GM12891 (cell line): ENCODE data around the gene KISS1.

Experiments used
- DNase-seq: peaks from one replicate; pipeline ENCODE4 v3.0.0; 2011; ENCODE audit warnings: low spot score; ENCODE audit not compliant: insufficient read length
- FAIRE-seq: peaks from 2 replicates; lab custom pipeline; 2011; peaks lifted over from hg19 to GRCh38; lab: Jason Lieb, UNC
- PAX5 ChIP-seq: IDR thresholded peaks from 2 replicates; pipeline ENCODE4 v1.6.1; 2011; ENCODE audit warnings: low read length, moderate library complexity, mild to moderate bottlenecking; ENCODE audit not compliant: insufficient read depth, severe bottlenecking
- POLR2A ChIP-seq: IDR thresholded peaks from 2 replicates; pipeline ENCODE4 v1.6.1; 2011; ENCODE audit warnings: low read depth, low read length, control low read depth
- POLR2AphosphoS5 ChIP-seq: IDR thresholded peaks from 2 replicates; pipeline ENCODE4 v1.6.1; 2011; ENCODE audit warnings: low read depth, low read length, control low read depth
- POU2F2 ChIP-seq: IDR thresholded peaks from 2 replicates; pipeline ENCODE4 v1.6.1; 2011; ENCODE audit warnings: low read depth, mild to moderate bottlenecking, control low read depth, low read length, moderate library complexity
- SPI1 ChIP-seq: IDR thresholded peaks from 2 replicates; pipeline ENCODE4 v1.6.1; 2011; ENCODE audit warnings: low read depth, low read length, control low read depth
- TAF1 ChIP-seq: IDR thresholded peaks from 2 replicates; pipeline ENCODE4 v1.6.1; 2011; ENCODE audit warnings: low read depth, low read length, control low read depth

KISS1 gene

DNA sequence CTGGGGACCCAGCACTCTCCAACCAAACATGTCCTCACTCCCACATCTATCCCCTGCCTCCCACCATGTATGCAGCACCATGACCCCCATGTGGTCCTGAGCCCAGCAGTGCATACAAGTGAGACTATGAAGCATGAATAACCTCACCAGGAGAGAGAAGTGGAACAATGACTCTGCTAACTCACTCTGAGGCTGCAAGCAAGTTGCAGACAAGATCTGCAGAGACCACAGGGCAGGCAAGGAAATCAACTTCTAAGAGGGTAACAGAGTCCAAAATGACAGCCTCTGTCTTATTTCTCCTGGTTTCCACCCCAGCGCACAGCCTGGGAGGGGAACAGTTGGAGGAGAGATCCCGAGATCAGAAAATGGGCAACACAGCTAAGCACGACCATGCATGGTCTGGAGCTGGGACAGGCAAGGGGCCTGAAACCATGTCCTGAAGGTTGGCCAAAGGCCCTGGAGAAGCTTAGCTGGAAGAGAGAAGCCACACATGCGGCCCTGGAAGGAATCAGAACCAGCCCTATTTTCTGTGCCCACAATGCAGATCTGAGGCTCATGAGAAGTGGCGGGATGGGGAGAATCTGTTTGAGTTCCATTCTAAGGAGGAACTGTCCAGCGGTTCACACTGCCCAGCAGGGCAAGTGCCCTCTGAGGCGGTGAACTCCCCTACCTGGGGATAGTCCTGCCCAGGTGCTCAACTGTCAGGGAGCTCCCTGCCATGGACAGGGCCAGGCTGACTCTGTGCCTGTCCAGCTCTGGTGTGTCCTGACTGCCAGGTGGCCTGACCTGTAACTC lies 17.6 kb downstream of the KISS1 start:
- TF ChIP-seq SPI1: no peak
- TF ChIP-seq POLR2AphosphoS5: no peak
- no peak for TF ChIP-seq TAF1
- TF ChIP-seq POLR2A: no peak
- no peak for TF ChIP-seq POU2F2
- TF ChIP-seq PAX5: no peak
- FAIRE-seq (no peak), DNase-seq (no peak)

DNA sequence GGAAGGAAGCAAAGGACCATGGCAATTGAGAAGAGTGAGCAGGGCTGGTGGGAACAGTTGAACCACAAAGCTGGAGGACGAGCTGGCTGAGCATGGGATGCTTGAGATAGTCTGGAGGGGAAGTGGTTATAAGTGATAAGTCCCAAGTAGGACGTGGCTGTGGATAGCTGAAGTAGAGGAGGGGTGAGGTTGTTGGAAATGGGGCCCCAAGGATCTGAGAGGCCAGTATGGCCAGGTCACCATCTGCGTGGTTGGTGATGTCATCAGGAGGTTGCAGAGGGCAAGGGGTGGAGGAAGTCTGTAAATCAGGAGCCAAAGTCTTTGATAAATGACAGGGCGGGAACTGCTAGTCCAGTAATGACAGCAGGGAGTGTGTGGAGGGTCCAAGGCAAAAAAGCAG lies 19.2 kb downstream of the KISS1 start:
- TF ChIP-seq POLR2A (no peak), TAF1 (no peak), PAX5 (no peak)
- FAIRE-seq (no peak), DNase-seq (no peak)

DNA sequence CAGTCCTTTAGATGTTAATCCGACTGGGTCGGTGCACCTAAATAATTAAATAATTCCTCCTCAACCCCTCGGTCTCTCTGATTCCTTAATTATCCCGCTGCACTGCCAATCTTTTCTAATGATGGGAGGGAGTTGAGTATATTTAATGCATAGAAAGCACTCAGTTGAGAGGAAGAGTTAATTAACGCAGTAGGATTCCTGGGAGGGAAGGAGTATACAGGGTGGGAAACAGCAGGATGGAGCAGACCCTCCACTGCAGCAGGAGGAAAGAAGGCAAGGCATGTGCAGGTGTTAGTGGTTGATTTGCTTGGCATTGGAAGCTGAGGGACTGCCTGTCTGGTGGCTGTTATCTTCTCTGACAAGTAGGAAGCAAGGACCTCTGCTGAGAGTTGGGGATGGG lies 20.2 kb downstream of the KISS1 start:
- FAIRE-seq (no peak), DNase-seq (no peak)
- TF ChIP-seq POU2F2 (no peak), PAX5 (no peak), SPI1 (no peak), TAF1 (no peak)

DNA sequence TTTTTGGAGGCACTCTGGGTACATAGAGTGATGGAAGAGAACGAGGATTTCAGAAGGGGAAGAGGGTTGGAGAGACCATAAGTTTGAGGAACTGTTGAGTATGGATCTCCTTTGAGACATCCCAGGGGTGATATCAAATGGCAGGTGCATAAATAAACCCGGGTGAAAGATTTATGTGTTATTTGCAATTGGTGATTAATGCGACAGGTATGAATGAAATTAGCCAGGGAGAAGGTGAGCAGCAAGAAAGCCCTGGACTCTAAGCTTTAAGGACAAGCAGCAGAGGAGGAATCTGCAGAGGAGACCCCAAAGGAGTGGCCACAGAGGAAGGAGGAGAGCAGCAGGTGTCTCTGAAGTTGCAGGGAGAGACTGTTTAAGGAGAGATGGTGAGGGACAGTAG lies 21.3 kb downstream of the KISS1 start:
- TF ChIP-seq TAF1 (no peak), POLR2AphosphoS5 (no peak), PAX5 (no peak)
- no peak for DNase-seq
- FAIRE-seq: no peak

DNA sequence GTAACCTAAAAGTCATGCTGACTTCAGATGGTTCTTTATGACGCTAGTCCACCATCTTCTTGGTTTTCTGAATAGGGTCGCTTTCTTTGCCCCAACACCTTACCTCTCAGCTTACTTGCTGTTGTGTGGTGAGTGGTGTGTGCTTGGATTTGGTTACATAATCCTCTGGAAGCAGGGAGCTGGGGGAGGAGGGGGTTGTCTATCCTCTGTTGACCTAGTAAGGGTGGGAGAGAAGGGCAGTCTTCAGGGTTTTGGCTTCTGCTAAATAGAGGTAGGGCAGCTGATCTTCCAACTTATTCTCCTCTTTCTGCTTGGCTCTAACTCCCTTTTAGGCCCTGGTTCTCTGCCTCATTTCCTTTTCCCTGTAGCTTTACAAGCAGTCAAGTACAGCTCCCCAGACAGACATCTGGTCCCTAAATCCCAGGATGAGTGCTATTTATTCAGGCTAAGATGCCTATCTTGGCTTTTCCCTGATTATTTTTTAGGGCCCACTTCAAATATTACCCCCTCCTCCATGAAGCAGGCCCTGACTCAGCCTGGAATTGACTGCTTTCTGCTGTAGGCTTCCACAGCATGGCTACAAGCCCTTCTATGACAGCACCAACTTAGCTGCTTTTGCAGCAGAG lies 23.8 kb downstream of the KISS1 start:
- DNase-seq (no peak), FAIRE-seq (no peak)
- TF ChIP-seq SPI1 (no peak), TAF1 (no peak), POLR2A (no peak), POLR2AphosphoS5 (no peak), PAX5 (no peak), POU2F2 (no peak)

DNA sequence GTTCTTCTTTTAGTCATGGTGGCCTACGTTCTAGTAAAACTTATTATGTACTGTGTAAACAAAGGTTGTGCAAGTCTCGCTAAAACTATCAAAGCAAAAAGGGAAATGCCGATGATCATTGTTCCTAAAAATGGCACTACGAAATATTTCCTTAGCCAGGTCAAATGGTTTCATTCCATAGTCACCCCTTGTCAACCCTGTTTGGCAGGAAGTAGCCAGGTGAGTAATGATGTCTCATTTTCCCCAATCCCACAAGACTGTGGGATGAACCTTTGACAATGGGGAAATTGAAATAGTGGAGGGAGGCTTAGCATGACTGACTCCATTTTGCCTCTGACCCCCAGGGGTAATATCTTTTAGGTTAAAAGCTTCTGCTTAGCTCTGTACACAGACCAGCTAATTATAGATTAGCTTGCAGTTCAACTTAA lies 24.5 kb downstream of the KISS1 start:
- FAIRE-seq (no peak), DNase-seq (no peak)
- TF ChIP-seq POU2F2 (no peak), PAX5 (no peak), TAF1 (no peak), SPI1 (no peak), POLR2A (no peak), POLR2AphosphoS5 (no peak)

DNA sequence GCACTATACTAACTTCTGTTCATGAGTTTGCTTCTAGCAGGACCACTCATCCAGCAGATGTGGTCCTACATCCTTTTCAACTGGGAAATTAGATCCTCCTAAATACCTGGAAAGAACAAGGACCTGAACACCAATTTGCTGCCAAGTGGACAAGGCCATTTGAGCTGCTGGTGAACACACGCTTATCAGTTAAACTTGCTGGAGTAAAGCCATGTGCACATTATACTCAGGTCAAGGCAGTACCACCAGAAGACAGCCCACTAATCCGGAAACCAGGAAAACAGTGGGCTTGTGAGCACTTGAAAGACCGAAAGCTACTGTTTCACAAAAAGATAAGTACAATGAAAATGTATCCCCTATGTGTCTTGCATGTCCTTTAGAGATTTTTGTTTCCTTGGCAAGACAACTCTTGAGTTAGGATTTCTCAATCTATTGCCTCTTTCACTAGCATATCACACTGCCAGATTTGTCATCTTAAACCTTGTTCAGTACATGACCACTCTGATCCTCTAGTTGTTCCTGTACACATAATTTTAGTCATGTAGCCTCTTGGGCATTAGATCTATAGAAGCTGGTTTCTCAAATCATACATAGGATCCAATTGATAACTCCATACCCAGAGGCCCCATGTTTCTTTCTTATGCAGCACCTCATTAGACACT lies 25.7 kb downstream of the KISS1 start:
- TF ChIP-seq POLR2AphosphoS5 (no peak), POU2F2 (no peak), PAX5 (no peak), POLR2A (no peak), TAF1 (no peak), SPI1 (no peak)
- FAIRE-seq: no peak
- DNase-seq: no peak

DNA sequence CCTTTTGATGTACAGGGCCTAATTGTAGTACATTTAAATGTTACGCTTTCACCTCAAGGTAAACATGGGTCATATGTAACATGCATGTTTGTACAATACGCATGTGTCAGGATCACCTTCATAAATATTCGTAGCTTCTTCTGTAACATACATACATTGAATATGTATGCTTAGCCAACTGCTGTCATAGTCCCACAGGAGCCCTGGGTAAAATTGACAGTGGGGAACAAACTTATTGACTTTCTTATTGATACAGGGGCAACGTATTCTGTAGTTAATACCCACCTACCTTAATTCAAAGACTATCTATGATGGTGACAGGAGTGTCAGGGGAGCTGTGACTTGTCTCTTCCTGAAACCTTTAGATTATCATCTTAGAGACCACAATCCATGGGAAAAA lies 26.4 kb downstream of the KISS1 start:
- no peak for FAIRE-seq
- no peak for DNase-seq
- TF ChIP-seq SPI1 (no peak), POU2F2 (no peak), TAF1 (no peak), POLR2A (no peak), POLR2AphosphoS5 (no peak)

DNA sequence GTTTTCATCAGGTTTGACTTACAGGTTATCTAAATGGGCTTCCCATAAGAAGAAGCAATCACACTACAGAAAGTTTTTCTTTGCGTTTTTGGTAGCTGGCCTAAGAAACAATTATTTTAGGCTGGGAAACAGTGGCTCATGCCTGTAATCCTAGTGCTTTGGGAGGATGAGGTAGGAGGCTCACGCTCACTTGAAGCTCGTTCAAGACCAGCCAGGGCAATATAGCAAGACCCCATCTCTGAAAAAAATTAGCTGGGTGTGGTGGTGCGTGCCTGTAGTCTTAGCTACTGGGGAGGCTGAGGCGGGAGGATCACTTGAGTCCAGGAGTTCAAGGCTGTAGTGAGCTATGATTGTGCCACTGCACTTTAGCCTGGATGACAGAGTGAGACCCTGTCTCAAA lies 28.6 kb downstream of the KISS1 start:
- TF ChIP-seq TAF1 (no peak), SPI1 (no peak), POU2F2 (no peak), POLR2AphosphoS5 (no peak), PAX5 (no peak), POLR2A (no peak)
- DNase-seq (no peak), FAIRE-seq (no peak)

DNA sequence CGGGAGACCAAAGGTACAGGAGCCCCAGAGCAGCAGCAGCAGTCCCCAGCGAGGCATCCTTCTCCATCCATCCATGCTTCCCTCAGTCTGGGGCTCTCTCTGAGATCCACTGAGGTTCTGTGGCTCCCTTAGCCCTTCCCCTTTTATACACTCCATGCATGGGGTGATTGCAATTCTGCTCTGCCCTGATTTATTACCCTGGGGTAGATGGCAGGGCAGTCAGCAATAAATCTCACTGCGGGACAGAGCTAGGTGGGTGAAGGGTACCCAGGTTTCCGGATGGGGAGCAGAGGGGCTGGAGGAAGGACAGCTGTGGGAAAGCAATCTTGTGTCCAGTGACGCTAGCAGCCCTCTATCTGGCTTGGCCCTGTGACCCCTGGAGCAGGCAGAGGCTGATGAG lies 30.1 kb downstream of the KISS1 start, which contains the start of gene REN:
Gene REN (minus strand): TSS at position 119 of the 400 bp plus-strand sequence. CDS start 44 bp downstream, at position 75.
- DNase-seq: no peak
- TF ChIP-seq POU2F2: no peak
- no peak for TF ChIP-seq SPI1
- TF ChIP-seq POLR2AphosphoS5: no peak
- TF ChIP-seq TAF1: no peak
- no peak for TF ChIP-seq PAX5
- TF ChIP-seq POLR2A: no peak
- FAIRE-seq: no peak
